Endothelial cell of umbilical vein (primary cell): ENCODE measurements around the gene CDC42BPB. TPM values are rescaled to one million over a fixed set of nuclear protein-coding genes. Genes with fewer than 3 reads are reported as not detected.

Source experiments
- BruUV-seq: library from RNA; stranded (reverse); fragments of 400-500 nt; replicated peaks from 2 replicates; lab custom pipeline; 2021; lab: Mats Ljungman, UMichigan
- CTCF ChIA-PET: fragments of 300-600, 350-600 bp; sonication (Branson Sonifier 250); formaldehyde crosslinking; loops from one replicate; lab custom pipeline; 2021; ENCODE audit warnings: antibody characterized with exemption, inconsistent platforms; lab: Charles Lee
- POLR2A ChIA-PET: fragments of 300-600, 350-600 bp; sonication (Branson Sonifier 250); formaldehyde crosslinking; loops from one replicate; lab custom pipeline; 2021; ENCODE audit warnings: antibody characterized with exemption, inconsistent platforms; lab: Charles Lee
- DNase-seq: peaks from one replicate; pipeline ENCODE4 v3.0.0-alpha.2; 2011; ENCODE audit warnings: low read depth, low spot score
- FAIRE-seq: peaks from 2 replicates; lab custom pipeline; 2011; peaks lifted over from hg19 to GRCh38; lab: Jason Lieb, UNC
- H2AFZ ChIP-seq: 2 replicates; pipeline ENCODE4 v1.6.0; 2012; ENCODE audit warnings: low read depth, low read length, control low read depth, inconsistent platforms
- H3K27ac ChIP-seq: 2 replicates; pipeline ENCODE4 v1.5.1; 2011; ENCODE audit warnings: low read depth, mild to moderate bottlenecking, control low read depth, low read length, moderate library complexity; ENCODE audit not compliant: insufficient read depth
- H3K27me3 ChIP-seq, 2 experiments: 2 replicates each; pipeline versions ENCODE4 v1.6.0 to v1.6.1; 2011; ENCODE audit warnings: low read length in 2 of 2, mixed read lengths in 1 of 2; ENCODE audit not compliant: control insufficient read depth in 2 of 2, insufficient read depth in 2 of 2
- H3K36me3 ChIP-seq, 2 experiments: 2 replicates in 1 of 2; 3 replicates in 1 of 2; pipeline ENCODE4 v1.5.1; 2011; ENCODE audit warnings: low read length in 2 of 2, mild to moderate bottlenecking in 1 of 2, moderate library complexity in 1 of 2; ENCODE audit not compliant: control insufficient read depth in 2 of 2, insufficient read depth in 2 of 2; ENCODE audit errors: extremely low read depth in 1 of 2
- H3K4me1 ChIP-seq: 3 replicates; pipeline ENCODE4 v1.5.1; 2011; ENCODE audit warnings: mild to moderate bottlenecking, low read length; ENCODE audit not compliant: control insufficient read depth, insufficient read depth; ENCODE audit errors: extremely low read depth
- H3K4me2 ChIP-seq: 2 replicates; pipeline ENCODE4 v1.6.1; 2011; ENCODE audit warnings: low read length, control low read depth, mixed read lengths; ENCODE audit not compliant: insufficient read depth
- H3K4me3 ChIP-seq, 3 experiments: fragments of 200-600 bp in 1 of 3; sonication (generic), shearing (Covaris generic) in 1 of 3; replicated peaks in 1 of 3; 2 replicates each; pipeline ENCODE4 v1.5.1; 2011 to 2016; ENCODE audit warnings: control low read depth in 3 of 3, low read length in 3 of 3, mild to moderate bottlenecking in 2 of 3, inconsistent platforms in 1 of 3, low read depth in 1 of 3, moderate library complexity in 1 of 3; ENCODE audit not compliant: insufficient read depth in 1 of 3
- H3K79me2 ChIP-seq: 2 replicates; pipeline ENCODE4 v1.6.0; 2012; ENCODE audit warnings: low read length, inconsistent platforms; ENCODE audit not compliant: control insufficient read depth, insufficient read depth
- H3K9ac ChIP-seq: replicated peaks from 2 replicates; pipeline ENCODE3; 2011; ENCODE audit warnings: low read length, control low read depth; ENCODE audit not compliant: insufficient read depth; ENCODE audit errors: extremely low read depth
- H3K9me1 ChIP-seq: replicated peaks from 3 replicates; pipeline ENCODE4 v1.6.0; 2011; ENCODE audit warnings: mild to moderate bottlenecking, low read length; ENCODE audit not compliant: control insufficient read depth, insufficient read depth; ENCODE audit errors: extremely low read depth
- H3K9me3 ChIP-seq: replicated peaks from 2 replicates; pipeline ENCODE4 v1.5.1; 2012; ENCODE audit warnings: low read length, inconsistent platforms; ENCODE audit not compliant: control insufficient read depth, insufficient read depth
- H4K20me1 ChIP-seq: replicated peaks from 2 replicates; pipeline ENCODE3; 2011; ENCODE audit warnings: mild to moderate bottlenecking, low read length; ENCODE audit not compliant: control insufficient read depth, insufficient read depth; ENCODE audit errors: extremely low read depth
- EZH2 ChIP-seq: IDR thresholded peaks from 2 replicates; pipeline ENCODE4 v1.6.1; 2012; ENCODE audit warnings: borderline replicate concordance, low read depth, mild to moderate bottlenecking, moderate library complexity, low read length, inconsistent platforms; ENCODE audit not compliant: severe bottlenecking
- FOS ChIP-seq: IDR thresholded peaks from 2 replicates; pipeline ENCODE4 v1.6.1; 2011; ENCODE audit warnings: mild to moderate bottlenecking, low read length, moderate library complexity, borderline replicate concordance; ENCODE audit not compliant: insufficient read depth
- GATA2 ChIP-seq: IDR thresholded peaks from 2 replicates; pipeline ENCODE4 v1.7.0; 2011; ENCODE audit warnings: low read depth, mild to moderate bottlenecking, moderate library complexity, mixed read lengths, low read length; ENCODE audit not compliant: insufficient read length, insufficient read depth
- JUN ChIP-seq: IDR thresholded peaks from 2 replicates; pipeline ENCODE4 v1.6.1; 2011; ENCODE audit warnings: borderline replicate concordance, low read depth; ENCODE audit not compliant: insufficient read length, insufficient read depth
- MYC ChIP-seq: IDR thresholded peaks from one replicate; pipeline ENCODE4 v1.6.1; 2011; ENCODE audit warnings: mild to moderate bottlenecking, low read depth, low read length
- POLR2A ChIP-seq: IDR thresholded peaks from 2 replicates; pipeline ENCODE4 v1.6.1; 2012; ENCODE audit warnings: low read depth, mild to moderate bottlenecking, control low read depth, low read length
- POLR2AphosphoS5 ChIP-seq: IDR thresholded peaks from 2 replicates; pipeline ENCODE4 v1.6.1; 2012; ENCODE audit warnings: low read depth, mild to moderate bottlenecking, control low read depth, low read length, moderate library complexity; ENCODE audit not compliant: insufficient read depth
- dilution Hi-C: fragments of 300-500 bp; cut with MboI; formaldehyde crosslinking; loops from one replicate; pipeline ENCODE4 v1.15.0; 2019; ENCODE audit warnings: low sequenced_read_pairs; ENCODE audit not compliant: extremely low pct_ligation_motif_present
- intact Hi-C: fragments of 100-400 bp; cut with micrococcal nuclease; formaldehyde crosslinking; loops from one replicate; pipeline ENCODE4 v1.10.0; 2022
- polyA plus RNA-seq, 4 experiments: library from polyadenylated mRNA; depleted of rRNA in 3 of 4; stranded (reverse) in 3 of 4; unstranded in 1 of 4; fragments of >200 nt; gene quantifications; 2 replicates each; pipeline versions ENCODE4 v1.2.1 to v1.2.3, GENCODE V29; 2011 to 2012; ENCODE audit warnings: missing spikeins in 1 of 4
- total RNA-seq: library from RNA; stranded (reverse); gene quantifications from 2 replicates; pipeline ENCODE4 v1.2.3, GENCODE V29; 2021
- TF ChIP-seq, protein P1 (sequence below), 2 donors: IDR thresholded peaks; 1 replicate in 1 of 2; 2 replicates in 1 of 2; pipeline ENCODE4 v1.5.1; 2011; ENCODE audit warnings: low read length in 2 of 2, mild to moderate bottlenecking in 2 of 2, moderate library complexity in 2 of 2, control low read depth in 1 of 2, inconsistent platforms in 1 of 2, low read depth in 1 of 2; ENCODE audit not compliant: insufficient read depth in 1 of 2; ENCODE audit errors: extremely low read depth in 1 of 2
- TF ChIP-seq, protein P2 (sequence below): IDR thresholded peaks from 2 replicates; pipeline ENCODE4 v1.6.1; 2011; ENCODE audit not compliant: insufficient read depth, insufficient read length

Gene CDC42BPB
- total and polyA plus RNA-seq, 2 donors (not counting 3 experiments of a cell fraction or from before 2014, with no cell fraction given), result 82.6 to 131 TPM

DNA sequence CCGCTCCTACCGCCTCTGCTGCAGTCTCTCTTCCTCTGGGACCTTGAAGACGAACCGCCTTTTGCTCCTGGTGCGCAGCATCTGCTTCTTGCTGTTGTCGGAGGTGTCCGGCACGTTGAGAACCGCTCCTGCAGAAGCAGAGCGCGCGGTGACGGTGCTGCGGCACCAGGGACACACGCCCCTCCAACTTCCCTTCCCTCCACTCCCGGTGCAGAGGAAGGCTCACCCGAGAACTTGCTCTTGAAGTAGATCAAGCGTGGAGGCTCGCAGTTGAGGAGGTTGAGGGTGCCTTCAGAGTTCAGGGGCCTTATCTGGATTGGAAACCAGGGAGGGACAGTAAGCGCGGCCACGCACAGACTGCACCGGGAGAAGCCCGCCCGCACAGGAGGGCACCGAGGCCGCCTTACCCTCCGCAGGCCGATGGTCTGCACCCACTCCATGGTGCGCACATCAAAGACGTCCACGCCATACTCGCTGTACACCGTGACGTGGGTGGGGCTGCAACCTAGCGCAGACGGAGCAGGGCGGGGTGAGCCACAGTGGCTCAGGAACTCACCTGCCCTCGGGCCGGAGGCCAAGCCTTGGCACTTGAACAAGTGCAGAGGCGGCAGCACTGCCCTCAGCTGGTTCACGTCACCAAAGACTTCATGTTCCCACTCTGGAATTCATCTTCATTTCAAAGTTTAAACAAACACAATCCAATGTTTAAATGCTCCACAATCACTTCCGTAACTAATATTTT lies 117.4 kb downstream of the CDC42BPB start:
- BruUV-seq, result no TSS peak
- H3K4me2 ChIP-seq, result no peak overlapping the region
- FAIRE-seq, result no peak
- H3K27me3 ChIP-seq, result no peaks in the 10 kb centered on the region
- H3K79me2 ChIP-seq, result no peaks in the 10 kb centered on the region
- no peak for DNase-seq
- no peaks in the 10 kb centered on the region for H3K4me1 ChIP-seq
- dilution Hi-C loops (no loop called here), intact Hi-C loops (no loop called here)
- H3K9ac ChIP-seq, result no peak overlapping the region
- no peaks in the 10 kb centered on the region for H4K20me1 ChIP-seq
- peaks cover 16 to 68% of the 10 kb centered on the region in 2 experiments for H3K36me3 ChIP-seq
- no peak overlapping the region for H2AFZ ChIP-seq
- no peaks in the 10 kb centered on the region for H3K9me3 ChIP-seq
- ChIA-PET CTCF (interaction anchor here (1.2 kb wide), 1 partner anchor 245 kb away, joined by 4 read pairs; no protein-coding TSS in a partner anchor), POLR2A (no interaction called here)
- no peak overlapping the region for H3K4me3 ChIP-seq
- no peak overlapping the region for H3K27ac ChIP-seq
- TF ChIP-seq POLR2AphosphoS5 (no peak), JUN (no peak), POLR2A (no peak), FOS (no peak), EZH2 (no peak), GATA2 (no peak), MYC (no peak)
- TF ChIP-seq, protein P1, sequence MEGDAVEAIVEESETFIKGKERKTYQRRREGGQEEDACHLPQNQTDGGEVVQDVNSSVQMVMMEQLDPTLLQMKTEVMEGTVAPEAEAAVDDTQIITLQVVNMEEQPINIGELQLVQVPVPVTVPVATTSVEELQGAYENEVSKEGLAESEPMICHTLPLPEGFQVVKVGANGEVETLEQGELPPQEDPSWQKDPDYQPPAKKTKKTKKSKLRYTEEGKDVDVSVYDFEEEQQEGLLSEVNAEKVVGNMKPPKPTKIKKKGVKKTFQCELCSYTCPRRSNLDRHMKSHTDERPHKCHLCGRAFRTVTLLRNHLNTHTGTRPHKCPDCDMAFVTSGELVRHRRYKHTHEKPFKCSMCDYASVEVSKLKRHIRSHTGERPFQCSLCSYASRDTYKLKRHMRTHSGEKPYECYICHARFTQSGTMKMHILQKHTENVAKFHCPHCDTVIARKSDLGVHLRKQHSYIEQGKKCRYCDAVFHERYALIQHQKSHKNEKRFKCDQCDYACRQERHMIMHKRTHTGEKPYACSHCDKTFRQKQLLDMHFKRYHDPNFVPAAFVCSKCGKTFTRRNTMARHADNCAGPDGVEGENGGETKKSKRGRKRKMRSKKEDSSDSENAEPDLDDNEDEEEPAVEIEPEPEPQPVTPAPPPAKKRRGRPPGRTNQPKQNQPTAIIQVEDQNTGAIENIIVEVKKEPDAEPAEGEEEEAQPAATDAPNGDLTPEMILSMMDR (IDR thresholded peaks at IDR 0.05; ENCODE audit: extremely low read depth in 1 of 2, insufficient read depth in 1 of 2, low read depth in 1 of 2, low read length in 2 of 2), result no peak
- TF ChIP-seq, protein P2, sequence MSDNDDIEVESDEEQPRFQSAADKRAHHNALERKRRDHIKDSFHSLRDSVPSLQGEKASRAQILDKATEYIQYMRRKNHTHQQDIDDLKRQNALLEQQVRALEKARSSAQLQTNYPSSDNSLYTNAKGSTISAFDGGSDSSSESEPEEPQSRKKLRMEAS, result no peak
- H3K9me1 ChIP-seq, result no peaks in the 10 kb centered on the region
